SKM-1 treated with dmso at 0.1 percent for 144 hours (cell line): ENCODE data around the gene NSMCE3.
A peak's percentile ranks its signal among the peaks of the same experiment; 100 is the strongest.
"Not testable (repeated sequence)": the region's sequence is repeated elsewhere in the genome, so short reads cannot be mapped to it uniquely, and the experiment has no call there.

Experiments
- DNase-seq: peaks from one replicate; lab custom pipeline; 2025; ENCODE audit not compliant: unreplicated experiment; lab: John Stamatoyannopoulos, UW

NSMCE3 gene

GRCh38 chr15:29270169-29270955 is 740 bp upstream of the NSMCE3 start:
- DNase-seq, result peak; percentile 11

- no peak for DNase-seq
Observed at GRCh38 chr15:29268706-29269484, 727 bp downstream of the NSMCE3 start.

DNA sequence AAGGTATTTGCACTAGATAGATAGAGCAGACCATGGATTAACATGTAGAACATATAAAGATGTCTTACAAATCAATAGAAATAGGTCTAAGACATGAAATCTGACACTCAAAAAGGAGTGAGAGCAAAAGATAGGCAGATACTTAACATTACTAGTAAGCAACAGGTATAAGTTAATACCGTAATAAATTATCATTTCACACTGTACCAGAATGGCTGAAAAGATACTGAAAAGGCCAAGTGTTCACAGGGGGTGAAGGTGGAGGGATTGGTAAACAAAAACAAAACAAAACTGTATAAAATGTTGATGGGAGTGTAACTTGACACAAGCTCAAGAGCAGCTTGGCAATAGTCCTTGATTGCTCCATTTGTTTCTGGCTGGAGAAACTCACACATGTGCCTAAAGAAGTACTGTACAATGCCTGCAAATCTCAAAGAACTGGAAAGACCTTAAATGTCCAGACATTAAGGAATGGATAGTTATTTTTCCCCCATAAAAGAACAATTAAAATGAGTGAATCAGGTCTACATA is 3.5 kb downstream of the NSMCE3 start:
- DNase-seq, result no peak

DNA sequence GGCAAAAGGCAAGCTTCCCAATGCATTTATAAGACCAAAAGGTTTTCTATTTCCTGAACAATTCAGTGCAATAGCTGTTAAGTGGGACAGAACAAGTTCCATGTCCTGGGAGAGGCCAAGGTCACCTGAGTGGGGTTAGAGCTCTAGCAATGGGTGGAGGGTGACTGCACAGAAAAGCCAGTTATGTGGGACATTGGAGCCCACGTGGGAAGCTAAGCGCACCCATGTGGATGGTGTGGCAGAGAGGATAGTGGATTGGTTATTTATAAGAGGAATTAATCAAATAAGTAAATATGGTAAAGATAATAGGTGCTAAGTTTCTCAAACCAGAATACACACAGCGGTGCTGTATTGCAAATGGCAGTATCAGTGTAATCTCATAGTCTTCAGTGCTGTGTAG is 6.3 kb downstream of the NSMCE3 start:
- DNase-seq, result no peak

DNA sequence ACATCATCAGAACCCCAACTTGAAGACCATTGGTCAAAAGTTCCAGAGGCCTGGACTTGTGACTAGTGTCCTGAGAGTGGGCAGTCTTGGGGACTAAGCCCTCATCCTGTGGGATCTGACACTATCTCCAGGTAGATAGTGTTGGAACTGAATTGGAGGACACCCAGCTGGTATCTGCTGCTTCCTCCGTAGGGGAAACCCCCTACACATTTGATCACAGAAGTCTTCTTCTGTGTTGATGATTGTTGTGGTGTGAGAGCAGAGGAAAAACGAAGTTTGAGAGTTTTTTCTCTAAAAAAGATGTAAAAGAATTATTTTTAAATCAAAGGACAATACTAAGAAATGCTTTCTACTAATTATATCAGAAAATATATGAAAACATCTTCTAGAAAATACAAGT is 6.9 kb downstream of the NSMCE3 start:
- DNase-seq, result no peak

DNA sequence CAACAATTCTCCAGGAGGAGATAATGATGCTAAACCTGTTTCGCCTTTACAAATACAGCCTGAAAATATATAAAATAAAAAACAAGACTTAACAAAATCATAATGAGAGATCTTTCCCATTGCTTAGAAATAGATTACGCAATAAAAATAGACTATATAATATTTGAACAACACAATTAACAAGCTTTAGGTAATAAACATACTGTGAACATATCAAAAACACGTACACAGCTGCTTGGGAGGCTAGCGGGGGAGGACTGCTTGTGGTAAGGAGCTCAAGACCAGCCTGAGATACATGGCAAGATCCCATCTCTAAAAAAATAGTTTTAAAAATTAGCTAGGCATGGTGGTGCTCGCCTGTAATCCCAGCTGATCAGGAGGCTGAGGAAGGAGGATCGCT is 8.7 kb downstream of the NSMCE3 start:
- no peak for DNase-seq

GRCh38 chr15:29259233-29259632 is 10.4 kb downstream of the NSMCE3 start:
- no peak for DNase-seq

DNA sequence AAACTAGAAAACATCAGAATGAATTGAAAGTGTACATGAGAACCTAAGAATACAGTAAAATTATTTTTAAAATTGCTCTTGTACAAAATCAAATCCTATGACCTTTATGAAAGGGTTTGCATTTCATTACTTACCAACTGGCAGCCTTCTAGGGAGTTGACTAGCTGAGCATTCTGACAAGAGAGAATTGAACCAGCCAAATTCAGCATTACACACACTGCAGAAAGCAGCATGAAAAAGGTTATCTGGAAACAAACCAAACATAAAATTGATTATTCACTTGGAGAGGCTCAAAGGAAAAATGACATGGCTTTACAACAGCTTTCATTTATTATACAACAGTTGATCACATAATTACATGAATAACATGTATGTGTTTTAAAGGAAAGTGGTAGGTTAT is 17.4 kb downstream of the NSMCE3 start:
- DNase-seq, result no peak

DNA sequence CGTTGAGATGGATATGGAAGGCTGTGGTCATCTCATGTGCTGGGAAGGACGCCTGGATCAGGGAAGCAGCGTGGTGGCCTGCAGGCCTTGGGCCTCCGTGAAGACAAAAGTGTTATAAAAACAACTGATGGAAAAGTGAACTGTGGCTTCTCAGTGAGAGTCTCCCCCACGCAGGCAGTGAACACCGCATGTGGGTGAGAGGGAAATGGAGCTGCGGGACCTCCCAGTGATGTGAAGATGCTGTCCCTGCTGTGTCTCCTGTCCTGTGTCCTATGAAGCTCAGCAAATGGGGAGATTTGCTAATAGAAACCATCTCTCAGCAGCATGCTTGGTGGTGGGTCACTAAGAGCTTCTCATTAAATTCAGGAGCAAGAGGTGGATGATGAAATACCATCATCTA is 25.1 kb downstream of the NSMCE3 start:
- DNase-seq, result no peak

DNA sequence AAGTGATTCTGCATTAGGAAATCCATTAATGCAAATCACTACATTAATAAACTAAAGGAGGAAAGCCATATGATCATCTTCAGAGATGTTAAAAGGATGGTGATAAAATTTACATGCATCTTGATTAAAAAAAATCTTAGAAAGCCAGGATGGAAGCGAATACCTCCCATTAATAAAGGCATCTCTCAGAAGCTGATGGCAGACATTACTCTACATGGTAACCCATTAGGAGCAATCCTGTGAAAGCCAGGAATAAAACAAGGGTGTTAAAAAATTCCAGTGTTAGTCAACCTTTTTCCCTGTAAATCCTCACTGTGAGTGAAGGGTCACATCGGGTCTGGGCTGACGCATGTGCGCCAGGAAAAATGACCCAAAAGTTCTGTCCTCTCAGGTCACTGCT is 25.5 kb downstream of the NSMCE3 start:
- DNase-seq, result no peak

DNA sequence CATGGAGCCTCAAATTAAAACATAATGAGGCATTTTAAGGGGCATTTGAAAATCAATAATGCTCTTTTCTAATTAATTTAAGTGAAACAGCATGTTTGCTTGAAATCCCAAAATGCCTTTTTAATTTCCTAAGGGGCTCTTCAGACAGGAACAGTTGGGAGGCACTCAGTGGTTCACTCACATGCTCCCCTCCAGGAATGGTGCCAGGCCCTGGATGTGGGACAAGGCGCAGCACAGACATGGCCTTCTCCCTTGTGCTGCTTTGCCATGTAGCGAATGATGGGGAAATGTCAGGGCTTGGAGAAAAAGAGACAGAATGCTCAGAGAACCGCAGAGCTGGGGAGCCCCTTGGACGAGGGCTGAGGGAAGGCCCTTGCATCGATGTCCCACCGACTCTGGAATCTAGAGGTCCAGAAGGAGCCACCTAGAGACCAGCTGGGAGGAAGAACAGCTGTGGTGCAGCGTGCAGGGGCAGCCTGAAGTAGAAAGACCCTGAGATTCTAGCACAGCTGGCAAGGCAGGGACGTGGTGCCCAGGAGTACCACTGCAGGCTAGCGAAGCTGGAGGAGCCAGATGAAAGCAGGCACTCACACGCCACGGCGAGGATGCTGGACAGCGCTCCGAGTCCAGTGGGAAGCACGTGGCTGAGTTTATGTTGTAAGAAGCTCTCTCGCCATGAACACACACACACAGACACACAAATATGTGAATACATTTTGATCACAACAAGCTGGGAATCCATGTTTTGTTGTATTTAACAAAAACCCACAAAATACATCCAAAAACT is 27.0 kb downstream of the NSMCE3 start:
- DNase-seq, result no peak

DNA sequence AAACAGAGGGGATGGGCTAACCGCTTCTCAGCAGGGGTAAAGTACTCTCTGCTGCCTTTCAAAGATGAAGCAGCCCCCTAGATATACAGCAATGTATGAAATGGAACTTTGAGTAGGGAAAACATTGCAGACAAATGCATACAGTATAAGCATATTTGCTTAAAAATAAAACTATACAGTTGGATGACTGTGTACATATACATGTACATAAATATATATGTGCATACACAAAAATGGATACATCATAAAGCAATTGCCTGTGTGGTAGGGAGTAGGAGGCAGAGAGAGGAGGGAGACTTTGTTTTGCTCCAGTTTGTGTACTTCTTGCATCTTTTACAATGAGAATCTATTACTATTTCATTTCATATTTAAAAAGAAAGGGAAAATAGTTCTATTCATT is 28.4 kb downstream of the NSMCE3 start:
- no peak for DNase-seq

DNA sequence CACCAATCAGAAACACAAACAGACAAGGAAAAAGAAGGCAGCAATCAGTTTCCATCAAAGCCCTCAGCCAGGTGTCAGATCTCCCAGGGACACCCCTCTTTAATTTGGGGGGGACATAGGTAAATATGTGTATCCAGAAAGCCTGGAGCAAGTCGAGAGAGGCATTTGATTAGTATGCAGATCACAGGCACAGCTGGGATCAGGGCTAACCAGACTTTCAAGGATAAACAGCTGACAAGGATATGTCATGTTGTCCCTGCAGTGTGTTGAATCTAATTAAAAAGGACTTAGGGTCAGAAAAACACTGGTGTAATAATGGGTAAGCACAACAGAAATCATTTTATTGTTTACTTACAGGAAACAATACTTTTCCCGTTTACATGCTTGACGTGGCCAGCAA is 30.2 kb downstream of the NSMCE3 start:
- DNase-seq, result no peak

GRCh38 chr15:29233566-29233965 is 36.1 kb downstream of the NSMCE3 start:
- DNase-seq, result no peak

- no peak for DNase-seq
Observed at GRCh38 chr15:29226436-29227208, 43.0 kb downstream of the NSMCE3 start.

DNA sequence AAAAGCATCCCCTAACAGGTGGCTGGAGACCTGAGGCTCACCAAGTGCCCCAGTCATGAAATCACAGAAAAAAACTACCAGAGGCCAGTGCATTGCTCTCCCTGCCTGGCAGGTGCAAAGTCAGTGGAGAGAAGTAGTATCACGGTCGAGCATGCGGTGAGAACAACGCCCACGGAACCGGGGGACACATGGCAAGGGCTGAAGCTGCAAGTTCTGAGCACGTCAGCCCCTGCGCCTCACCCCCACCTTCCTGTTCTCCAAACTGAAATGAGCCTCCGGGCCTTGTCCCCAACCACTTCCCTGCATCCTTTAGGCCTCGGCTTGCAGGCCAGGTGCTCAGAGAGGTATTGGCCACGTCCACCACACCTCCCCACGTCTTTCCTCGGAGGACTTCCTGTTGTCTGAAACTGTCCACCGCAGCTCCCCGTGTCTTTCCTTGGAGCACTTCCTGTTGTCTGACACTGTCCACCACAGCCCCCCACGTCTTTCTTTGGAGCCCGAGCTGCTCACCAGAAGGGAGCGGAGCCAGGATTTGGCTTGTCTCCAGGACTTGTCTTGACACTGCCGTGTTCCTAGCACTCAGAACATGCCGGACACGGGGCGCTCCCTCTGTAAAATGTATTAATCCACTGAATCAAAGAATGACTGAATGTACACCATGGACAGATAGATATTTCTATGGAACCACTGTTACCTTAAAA is 43.9 kb downstream of the NSMCE3 start:
- no peak for DNase-seq

DNA sequence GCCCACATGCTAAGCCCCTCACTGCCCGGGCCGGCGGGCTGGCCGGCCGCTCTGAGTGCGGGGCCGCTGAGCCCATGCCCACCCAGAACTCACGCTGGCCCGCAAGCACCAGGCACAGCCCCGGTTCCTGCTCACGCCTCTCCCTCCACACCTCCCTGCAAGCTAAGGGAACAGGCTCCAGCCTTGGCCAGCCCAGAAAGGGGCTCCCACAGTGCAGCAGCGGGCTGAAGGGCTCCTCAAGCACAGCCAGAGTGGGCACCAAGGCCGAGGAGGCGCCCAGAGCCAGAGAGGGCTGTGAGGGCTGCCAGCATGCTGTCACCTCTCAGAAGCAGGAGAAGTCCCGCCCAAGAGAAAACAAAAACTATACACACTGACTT is 44.6 kb downstream of the NSMCE3 start:
- DNase-seq, result not testable (repeated sequence)

- DNase-seq, result not testable (repeated sequence)
Observed at GRCh38 chr15:29224235-29224986, 45.2 kb downstream of the NSMCE3 start.

GRCh38 chr15:29223640-29224039 is 46.0 kb downstream of the NSMCE3 start:
- no peak for DNase-seq
